ENCODE measurements around the gene RAD18. TPM values are rescaled to one million over a fixed set of nuclear protein-coding genes. Genes with fewer than 3 reads are reported as not detected.

The RAD18 gene
- total RNA-seq, 1 donor from 2014 or later = 22.1 TPM

DNA sequence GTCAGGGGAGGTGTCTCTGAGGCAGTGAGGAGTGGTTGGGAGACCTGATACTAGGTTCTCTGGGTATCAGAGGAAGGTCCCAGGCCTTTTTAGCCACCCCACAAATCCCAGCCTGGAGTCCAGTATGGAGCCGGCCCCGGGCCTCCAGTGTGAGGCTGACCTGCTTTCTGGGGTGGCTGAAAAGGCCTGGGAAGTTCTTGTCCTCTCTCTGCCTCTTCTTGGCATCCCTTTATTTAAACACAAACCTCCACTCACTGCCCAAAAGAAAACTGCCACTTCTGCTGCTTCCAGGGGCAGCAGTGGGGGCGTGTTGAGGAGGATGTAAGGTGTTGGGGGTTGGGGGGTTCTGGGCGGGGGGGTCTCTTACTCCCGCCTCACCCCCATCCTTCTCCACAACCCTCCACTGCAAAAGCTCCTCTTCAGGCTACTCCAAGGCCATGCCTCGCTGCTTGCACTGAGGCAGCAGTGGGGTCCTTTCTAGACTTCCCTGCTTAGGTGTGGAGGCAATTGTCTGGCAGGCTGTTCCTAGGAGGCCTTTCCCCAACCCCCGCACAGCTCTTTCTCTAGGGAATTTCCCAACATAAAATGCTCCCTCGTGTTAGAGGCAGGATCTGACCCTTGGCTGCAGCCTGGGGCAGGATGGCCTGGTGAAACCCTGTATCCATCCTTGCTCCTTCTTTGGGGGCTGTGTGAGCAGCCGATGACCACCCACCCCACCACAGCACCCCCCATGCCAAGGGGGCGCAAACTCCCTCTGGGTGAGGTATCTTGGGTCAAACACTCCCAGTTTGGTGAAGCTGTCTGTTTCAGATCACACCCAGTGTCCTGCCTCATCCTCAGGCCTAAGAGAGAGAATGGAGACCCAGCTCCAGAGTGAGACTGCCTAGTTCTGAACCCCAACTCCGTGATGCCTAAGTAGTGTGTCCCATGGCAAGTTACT lies 12.1 kb upstream of the RAD18 start:
- Mint-ChIP-seq H3K27me3 (ENCODE audit: insufficient read depth, low read depth) (peaks cover 7% of the 10 kb centered on the region), H3K4me3 (no peak overlapping the region), H3K9me3 (peaks cover 7% of the 10 kb centered on the region), H3K27ac (peak overlapping the region; percentile 58), H3K4me1 (peaks cover 12% of the 10 kb centered on the region), H3K36me3 (no peaks in the 10 kb centered on the region)
- Histone ChIP-seq H3K9me3 (ENCODE audit: low read depth) (no peaks in the 10 kb centered on the region), H3F3A (ENCODE audit: low read depth) (no peaks in the 10 kb centered on the region), H4K20me1 (ENCODE audit: low read depth) (no peaks in the 10 kb centered on the region), H3K27me3 (no peaks in the 10 kb centered on the region), H3K36me3 (no peaks in the 10 kb centered on the region), H3K27ac (no peak overlapping the region), H3K9ac (no peak overlapping the region), H2AFZ (replicated peaks) (peak overlapping the region; percentile 75), H3K4me2 (no peak overlapping the region), H3K4me1 (no peaks in the 10 kb centered on the region), H3K4me3 (no peak overlapping the region), H3K79me2 (ENCODE audit: low read depth) (no peaks in the 10 kb centered on the region)
- TF ChIP-seq EZH2 (IDR thresholded peaks at IDR 0.05) = no peak
- TF ChIP-seq, protein P1, sequence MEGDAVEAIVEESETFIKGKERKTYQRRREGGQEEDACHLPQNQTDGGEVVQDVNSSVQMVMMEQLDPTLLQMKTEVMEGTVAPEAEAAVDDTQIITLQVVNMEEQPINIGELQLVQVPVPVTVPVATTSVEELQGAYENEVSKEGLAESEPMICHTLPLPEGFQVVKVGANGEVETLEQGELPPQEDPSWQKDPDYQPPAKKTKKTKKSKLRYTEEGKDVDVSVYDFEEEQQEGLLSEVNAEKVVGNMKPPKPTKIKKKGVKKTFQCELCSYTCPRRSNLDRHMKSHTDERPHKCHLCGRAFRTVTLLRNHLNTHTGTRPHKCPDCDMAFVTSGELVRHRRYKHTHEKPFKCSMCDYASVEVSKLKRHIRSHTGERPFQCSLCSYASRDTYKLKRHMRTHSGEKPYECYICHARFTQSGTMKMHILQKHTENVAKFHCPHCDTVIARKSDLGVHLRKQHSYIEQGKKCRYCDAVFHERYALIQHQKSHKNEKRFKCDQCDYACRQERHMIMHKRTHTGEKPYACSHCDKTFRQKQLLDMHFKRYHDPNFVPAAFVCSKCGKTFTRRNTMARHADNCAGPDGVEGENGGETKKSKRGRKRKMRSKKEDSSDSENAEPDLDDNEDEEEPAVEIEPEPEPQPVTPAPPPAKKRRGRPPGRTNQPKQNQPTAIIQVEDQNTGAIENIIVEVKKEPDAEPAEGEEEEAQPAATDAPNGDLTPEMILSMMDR (IDR thresholded peaks at IDR 0.05) = no peak
- no peak for TF ChIP-seq EZH2phosphoT487 (IDR thresholded peaks at IDR 0.05)
- no peak for DNase-seq (ENCODE audit: low spot score)

DNA sequence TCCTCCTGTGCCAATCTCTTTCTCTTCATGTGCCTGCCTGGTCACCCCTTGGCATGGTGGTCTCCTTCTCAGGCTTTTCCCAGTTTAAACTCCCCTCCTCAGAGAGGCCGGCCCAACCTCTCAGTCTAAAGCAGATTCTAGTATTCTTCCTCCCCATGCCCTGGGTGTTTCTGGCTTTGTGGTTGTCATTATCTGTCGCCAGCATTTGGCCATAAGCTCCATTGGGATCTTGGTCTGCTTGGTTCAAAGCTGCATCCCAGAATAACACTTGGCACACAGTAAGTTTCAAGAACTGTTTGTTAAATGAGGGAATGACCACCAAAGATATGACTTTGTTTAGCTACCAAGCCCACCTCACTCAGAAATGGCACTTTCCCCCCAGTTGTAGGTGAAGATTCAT lies 11.2 kb upstream of the RAD18 start:
- Histone ChIP-seq H2AFZ (replicated peaks) (no peak overlapping the region), H3K4me3 (no peak overlapping the region), H3K9me3 (ENCODE audit: low read depth) (no peaks in the 10 kb centered on the region), H4K20me1 (ENCODE audit: low read depth) (no peaks in the 10 kb centered on the region), H3F3A (ENCODE audit: low read depth) (no peaks in the 10 kb centered on the region), H3K4me1 (no peaks in the 10 kb centered on the region), H3K36me3 (no peaks in the 10 kb centered on the region), H3K27me3 (no peaks in the 10 kb centered on the region), H3K79me2 (ENCODE audit: low read depth) (no peaks in the 10 kb centered on the region), H3K27ac (no peak overlapping the region), H3K4me2 (no peak overlapping the region), H3K9ac (no peak overlapping the region)
- Mint-ChIP-seq H3K27ac (no peak overlapping the region), H3K27me3 (ENCODE audit: insufficient read depth, low read depth) (peaks cover 7% of the 10 kb centered on the region), H3K4me1 (peaks cover 11% of the 10 kb centered on the region), H3K4me3 (no peak overlapping the region), H3K9me3 (peaks cover 4% of the 10 kb centered on the region), H3K36me3 (no peaks in the 10 kb centered on the region)
- TF ChIP-seq, protein P1 (IDR thresholded peaks at IDR 0.05) = no peak
- TF ChIP-seq EZH2 (IDR thresholded peaks at IDR 0.05) (no peak), EZH2phosphoT487 (IDR thresholded peaks at IDR 0.05) (no peak)
- no peak for DNase-seq (ENCODE audit: low spot score)

DNA sequence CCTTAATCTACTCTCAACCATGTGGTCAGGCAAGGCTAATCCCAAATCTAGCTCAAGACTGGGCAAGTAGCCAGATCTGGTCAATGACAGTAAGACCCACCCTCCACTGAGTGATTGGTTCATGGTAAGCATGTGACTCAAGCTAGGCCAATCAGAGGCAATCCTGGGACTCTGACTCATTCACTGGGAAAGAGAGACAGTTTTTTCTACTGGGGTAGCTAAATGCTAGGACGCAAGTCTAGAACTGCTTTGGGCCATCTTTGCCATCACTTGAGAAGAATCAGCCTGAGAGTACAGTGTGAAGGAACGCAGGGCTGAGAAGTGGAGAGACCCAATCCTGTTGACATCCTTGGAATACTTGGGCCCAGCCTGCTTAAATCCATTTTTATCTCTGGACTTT lies 9.4 kb upstream of the RAD18 start:
- Histone ChIP-seq H3K4me3 (no peak overlapping the region), H3K27ac (no peak overlapping the region), H3K9ac (no peak overlapping the region), H3K27me3 (peaks cover 5% of the 10 kb centered on the region), H2AFZ (replicated peaks) (no peak overlapping the region), H3F3A (ENCODE audit: low read depth) (no peaks in the 10 kb centered on the region), H3K9me3 (ENCODE audit: low read depth) (no peaks in the 10 kb centered on the region), H3K79me2 (ENCODE audit: low read depth) (no peaks in the 10 kb centered on the region), H4K20me1 (ENCODE audit: low read depth) (no peaks in the 10 kb centered on the region), H3K36me3 (no peaks in the 10 kb centered on the region), H3K4me1 (no peaks in the 10 kb centered on the region), H3K4me2 (no peak overlapping the region)
- Mint-ChIP-seq H3K4me1 (peaks cover 11% of the 10 kb centered on the region), H3K27ac (no peak overlapping the region), H3K36me3 (no peaks in the 10 kb centered on the region), H3K4me3 (no peak overlapping the region), H3K27me3 (ENCODE audit: insufficient read depth, low read depth) (peaks cover 5% of the 10 kb centered on the region), H3K9me3 (peaks cover 2% of the 10 kb centered on the region)
- TF ChIP-seq, protein P1 (IDR thresholded peaks at IDR 0.05) = no peak
- TF ChIP-seq EZH2 (IDR thresholded peaks at IDR 0.05) (no peak), EZH2phosphoT487 (IDR thresholded peaks at IDR 0.05) (no peak)
- DNase-seq (ENCODE audit: low spot score) = no peak

Data from neural progenitor cell (in vitro differentiated cells).